Activated CD4-positive, alpha-beta T cell treated with anti-CD3 and anti-CD28 coated beads, Interleukin-2, amount 50 U/mL, for 4 hours (primary cell): ENCODE data around the gene LRP5.
"Not testable (repeated sequence)": the region's sequence is repeated elsewhere in the genome, so short reads cannot be mapped to it uniquely, and the experiment has no call there.

Experiments
- DNase-seq, 2 experiments: peaks; one replicate each; pipeline ENCODE4 v3.0.0-alpha.2; 2020

Gene LRP5

DNA sequence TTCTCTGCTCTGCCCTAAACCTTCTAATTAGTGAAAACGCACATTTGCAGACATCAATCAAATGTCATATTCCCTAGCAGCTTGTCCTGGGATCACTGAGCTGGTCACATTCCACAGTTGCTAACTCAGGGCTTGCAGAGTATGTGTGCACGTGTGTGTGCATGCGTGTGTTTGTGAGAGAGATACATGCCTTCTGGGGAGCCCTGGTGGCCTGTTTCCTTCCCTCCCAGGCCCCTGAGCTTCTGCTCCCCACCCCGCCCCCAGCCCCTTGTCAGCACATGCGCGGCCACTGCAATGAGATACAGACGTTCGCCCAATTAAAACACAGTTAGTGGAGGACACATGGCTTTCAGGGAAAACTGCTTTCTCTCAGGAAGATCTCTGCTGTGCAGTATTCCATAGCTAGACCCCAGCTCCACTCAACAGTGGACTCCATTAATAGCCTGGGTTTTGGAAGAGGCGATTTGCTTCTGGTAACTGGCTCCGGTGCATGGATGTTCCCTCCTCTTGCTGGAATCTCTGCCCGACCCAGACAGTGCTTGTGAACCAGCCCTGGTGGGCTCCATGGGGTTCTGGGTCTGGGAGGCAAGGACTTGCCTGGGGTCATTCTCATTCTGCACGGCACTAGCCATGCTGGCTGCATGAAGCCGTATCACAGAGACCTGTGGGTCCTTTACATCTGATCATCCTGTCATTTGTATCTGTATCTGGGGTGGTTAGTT is 17.7 kb downstream of the LRP5 start:
- no peak for DNase-seq

DNA sequence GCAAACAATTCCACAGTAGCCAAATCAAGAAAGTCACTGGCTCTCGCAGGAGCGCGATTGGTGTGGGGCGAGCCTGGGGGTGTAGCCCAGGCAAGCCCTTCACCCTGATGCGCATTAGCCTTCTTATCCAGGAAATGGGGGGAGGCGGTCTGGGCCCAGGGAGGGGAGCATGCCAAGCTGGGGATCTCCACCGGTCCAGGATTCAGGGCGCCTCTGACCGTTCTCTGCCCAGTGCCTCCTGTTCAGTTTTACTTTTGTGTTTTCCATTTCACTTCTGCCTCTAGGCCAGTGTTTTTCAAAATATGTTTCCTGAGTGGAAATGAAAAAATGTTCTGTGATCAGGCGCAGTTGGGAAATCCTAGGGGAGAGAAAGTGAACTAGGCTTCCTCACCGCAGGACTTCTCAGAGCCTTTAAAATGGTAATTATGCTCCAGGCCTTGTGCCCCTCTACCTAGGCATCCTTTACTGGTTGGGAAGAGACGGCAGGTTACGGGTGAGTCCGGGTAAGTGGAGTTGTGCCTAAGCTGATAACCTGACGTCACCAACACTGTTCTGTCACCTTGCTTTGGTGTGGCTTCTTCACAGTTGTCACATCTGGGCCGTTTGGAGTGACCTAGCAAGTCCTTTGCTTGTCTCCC is 18.4 kb downstream of the LRP5 start:
- DNase-seq, result no peak

DNA sequence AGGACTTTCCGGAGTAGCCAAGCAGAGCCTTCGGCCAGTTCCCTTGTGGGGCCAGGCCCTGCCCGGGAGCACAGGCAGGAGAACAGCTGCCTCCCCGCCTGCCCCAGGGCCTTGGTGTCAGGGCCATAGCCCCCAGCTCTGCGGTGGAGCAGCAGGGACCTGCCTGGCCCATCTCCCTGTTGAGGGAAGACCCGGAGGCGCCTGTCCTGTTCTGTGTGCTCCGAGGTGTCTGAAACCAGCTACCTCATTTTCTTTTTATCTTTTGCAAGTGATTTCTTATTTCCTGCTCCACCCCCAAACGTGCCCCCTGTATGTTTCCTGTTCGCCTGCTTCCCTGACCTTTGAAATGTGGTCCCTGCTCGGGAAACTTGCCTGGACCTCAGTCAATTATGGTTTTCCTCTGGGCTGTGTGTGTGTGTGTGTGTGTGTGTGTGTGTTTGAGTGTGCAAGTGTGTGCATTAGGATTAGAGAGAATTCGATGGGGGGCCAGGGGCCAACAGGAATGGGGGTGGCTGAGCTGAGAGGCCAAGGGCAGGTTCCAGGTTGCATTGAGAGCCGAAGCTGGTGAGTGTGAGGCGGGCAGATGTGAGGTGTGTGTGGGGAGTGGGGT is 19.1 kb downstream of the LRP5 start:
- no peak for DNase-seq

DNA sequence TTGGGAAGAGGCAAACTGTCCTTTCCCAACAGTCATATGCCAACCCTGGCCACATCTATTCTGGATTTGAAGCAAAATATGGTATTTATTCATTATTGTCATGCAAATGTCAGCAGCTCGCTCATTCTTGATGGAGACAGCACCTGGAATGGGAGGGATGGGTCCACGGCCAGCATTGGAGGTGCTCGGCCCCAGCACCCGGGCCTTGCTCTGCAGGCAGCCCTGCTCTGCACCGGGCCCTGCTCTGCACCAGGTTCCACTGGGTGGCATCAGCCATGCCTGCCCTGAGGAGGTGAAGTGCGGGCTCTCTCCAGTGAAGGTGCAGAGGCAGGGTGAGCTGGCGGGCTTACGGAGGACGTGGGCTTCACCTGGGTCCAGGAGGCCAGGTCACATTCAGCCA is 19.8 kb downstream of the LRP5 start:
- DNase-seq, result no peak

DNA sequence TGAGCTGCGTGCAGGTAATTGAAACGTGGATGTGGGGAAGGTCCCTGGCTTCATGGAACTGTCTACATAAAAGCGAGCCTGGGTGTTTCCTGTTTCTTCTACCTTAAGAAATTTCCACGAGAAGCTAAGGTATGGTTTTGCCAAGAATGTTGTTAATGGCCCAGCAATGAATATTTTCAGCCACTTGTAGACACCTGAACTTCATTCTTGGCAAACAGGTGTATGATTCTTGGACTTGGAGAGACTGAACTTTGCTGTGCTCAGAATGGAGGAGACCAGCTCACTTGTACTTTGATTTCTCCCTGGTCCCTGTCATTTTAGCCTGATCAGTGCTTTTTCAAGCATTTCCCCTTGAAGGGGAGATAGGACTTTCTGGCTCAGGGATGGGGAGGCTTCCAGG is 20.8 kb downstream of the LRP5 start:
- no peak for DNase-seq

DNA sequence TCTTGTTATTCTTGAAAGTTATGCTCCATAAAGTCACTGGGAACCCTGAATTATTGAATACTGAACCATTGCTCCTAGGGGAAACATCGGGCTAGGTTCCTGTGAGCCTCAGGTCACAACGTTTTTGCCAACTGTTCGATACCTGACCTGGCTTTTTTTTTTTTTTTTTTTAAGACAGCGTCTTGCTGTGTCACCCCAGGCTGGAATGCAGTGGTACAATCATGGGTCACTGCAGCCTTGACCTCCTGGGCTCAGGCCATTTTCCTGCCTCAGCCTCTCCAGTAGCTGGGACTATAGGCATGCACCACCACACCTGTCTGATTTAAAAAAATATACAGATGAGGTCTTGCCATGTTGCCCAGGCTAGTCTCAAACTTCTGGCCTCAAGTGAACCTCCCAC is 22.5 kb downstream of the LRP5 start:
- DNase-seq, result no peak

DNA sequence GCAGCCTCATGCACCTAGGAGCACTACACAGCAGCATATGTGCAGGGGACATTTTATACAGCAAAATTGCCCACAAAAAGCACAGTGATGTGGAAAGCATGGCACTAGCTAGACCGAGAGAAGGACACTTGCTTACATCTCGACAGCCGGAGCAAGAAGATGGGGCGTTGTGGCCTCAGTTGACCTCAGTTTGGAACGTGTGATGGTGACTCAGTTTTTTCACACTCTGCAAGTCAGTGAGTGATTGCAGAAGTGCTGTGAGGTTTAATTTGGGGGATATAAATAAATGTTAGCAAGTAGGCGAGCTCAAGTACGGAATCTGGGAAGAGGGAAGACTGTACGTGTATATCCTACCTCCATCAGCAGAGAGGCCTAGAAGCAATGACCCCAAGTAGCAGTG is 23.3 kb downstream of the LRP5 start:
- DNase-seq, result no peak

DNA sequence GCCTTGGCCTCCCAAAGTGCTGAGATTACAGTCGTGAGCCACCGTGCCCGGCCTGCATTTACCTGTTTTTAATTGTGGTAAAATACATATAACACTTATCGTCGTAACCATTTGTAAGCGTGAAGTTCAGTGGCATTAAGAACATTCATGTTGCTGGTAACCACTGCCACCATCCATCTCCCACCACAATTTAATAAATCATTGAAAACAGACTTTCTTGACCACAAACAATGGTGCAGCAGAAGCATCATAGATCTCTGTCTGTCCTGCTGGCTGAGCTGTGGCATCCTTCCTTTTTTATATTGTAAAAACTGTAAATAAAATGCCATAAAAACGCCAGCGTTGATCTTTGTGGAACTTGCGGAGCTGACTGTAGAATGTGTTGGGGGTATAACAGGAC is 24.3 kb downstream of the LRP5 start:
- DNase-seq, result no peak

DNA sequence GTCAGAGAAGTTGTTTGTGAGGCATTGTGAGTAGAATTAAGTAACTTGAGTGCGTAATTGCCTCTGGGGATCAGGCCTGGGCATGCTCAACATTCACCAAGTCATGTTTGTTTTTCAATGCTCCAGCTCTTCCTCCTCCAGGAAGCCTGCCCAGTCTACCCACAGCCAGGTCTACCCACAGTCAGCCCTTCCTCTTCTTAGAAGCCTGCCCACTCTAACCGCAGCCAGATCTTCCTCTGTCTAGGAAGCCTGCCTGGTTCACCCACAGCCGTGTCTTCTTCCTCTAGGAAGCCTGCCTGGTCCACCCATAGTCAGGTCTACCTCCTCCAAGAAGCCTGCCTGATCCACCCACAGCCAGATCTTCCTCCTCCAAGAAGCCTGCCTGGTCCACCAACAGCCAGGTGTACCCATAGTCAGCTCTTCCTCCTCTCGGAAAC is 25.0 kb downstream of the LRP5 start:
- DNase-seq, result no peak

DNA sequence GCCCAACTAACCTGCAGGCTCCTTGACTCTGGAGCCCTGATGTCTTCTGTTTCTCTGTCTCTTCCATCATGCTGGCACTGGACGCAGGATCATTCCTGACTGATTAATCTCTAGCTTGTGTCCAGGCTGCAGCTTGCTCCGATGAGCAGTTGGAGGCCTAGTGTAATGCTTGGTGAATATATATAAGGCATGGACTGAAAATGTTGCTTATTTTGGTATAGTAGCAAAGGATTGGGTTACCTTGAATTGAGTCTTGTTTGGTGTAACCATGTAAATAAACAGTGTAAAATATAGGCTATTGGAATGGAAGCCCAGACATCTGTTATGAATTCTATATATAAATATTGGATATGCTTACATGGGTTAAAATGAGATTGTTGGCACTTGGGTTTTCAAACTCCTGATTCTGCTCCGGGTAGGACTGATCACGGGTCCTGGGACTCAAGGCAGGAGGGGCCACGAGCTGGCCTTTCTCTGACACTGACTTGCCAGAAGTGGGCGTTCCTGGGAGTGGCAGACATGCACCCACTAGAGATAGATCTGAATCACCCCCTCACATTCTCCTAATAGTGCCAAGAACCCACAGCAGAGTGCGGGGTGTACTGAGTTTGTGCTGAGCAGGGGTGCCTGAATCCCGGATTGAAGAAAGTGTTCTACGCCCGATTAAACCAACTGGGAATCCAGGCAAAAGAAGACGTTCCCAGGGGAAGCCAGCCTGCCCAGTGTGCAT is 25.8 kb downstream of the LRP5 start:
- DNase-seq, result no peak

DNA sequence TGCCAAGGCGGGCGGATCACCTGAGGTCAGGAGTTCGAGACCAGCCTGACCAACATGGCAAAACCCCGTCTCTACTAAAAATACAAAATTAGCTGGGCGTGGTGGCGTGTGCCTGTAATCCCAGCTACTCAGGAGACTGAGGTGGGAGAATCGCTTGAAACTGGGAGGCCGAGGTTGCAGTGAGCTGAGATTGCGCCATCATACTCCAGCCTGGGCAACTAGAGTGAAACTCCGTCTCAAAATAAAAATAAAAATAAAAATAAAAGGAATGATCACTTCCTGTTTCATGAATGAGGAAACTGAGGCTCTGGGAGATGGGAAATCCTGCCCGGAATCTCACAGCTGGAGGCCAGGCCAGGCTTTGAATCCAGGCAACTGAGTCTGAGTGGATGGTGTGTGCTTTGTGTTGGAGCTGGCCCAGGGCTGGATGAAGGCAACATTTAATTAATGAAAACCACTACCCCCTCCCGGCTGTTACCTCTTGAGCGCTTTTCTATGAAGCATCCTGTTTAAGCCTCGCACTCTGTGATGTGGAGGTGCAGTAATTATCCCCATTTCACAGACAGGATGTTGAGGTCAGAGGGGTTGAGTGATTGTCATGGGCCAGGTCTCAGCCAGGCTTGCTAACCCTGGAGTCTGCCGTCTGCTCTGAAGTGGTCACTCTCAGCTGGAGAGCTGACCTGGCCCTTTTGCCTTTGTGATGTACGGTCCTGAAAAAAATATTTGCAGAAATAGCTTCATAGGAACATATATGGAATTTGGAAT is 27.8 kb downstream of the LRP5 start:
- DNase-seq, result no peak

DNA sequence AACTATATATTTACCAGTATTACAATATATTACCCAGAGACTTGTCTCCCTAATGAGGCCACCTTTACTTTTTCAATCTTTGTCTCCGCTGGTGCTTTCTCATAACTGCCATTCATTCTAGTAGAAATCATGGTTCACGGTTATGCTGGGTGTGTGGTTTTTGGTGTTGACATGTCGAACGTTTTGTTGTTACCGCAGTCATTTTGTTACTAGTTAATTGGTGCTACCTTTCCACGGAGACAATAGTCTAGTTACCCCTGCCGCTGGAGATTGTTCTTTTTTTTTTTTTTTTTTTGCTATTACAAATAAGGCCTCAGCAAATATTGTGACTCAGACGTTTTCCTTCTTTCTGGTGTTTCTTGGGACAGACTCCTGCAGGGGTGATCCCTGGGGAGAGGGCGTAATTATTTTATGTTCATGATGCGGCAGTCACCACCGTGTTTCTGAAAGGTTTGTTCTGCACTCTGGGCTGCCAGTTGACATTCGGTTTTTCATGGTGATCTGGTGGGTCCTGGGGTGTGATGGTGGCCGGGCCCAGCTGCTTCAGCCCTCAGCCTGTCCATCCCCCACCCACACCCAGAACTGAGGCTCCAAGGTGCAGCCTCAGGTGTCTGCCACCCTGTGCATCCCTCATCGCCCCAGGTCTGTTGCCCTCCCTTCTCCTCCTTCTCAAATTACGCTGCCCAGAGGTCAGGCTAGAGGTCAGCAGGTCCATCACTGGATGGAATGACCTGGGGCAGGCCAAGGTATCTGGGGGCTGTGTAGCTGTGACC is 28.6 kb downstream of the LRP5 start:
- DNase-seq, result no peak

DNA sequence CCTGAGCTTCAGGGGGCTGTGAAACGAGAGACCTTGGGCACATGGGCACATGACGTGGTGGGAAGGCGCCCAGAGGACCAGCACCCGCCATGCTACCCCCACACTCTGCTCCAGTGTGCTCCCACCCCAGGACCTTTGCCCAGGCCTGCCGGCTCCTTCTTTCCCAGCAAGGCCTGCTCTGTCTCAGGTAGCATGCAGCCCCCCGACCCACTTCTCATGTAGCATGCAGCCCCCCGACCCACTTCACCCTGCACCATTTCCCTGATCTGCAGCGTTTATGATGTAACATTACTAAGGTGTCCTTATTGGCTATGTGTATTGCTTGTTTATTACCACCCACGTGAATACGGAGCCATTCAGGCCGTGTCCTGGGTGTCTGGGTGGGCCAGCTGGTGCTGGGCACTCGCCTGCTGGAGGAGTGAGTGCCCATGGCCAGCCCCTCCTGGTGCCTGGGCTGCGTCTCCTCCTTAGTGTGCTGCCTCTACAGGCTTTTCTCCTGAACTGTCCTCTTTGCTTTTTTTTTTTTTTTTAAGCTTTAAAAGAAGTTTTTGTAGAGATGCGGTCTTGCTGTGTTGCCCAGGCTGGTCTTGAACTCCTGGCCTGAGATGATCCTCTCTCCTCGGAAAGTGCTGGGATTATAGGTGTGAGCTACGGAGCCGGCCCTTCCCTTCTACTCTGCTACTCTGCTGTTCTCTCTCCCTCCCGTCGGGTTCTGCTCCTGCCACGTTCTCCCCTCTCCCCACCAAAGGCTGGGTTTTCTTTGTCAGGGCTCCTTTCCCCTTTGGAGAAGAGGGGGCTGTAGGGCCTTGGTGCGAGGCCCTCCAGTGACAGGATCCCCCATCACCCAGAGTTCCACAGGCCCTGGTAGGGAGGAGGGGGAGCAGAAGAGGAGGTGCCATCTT is 29.4 kb downstream of the LRP5 start:
- DNase-seq, result no peak

DNA sequence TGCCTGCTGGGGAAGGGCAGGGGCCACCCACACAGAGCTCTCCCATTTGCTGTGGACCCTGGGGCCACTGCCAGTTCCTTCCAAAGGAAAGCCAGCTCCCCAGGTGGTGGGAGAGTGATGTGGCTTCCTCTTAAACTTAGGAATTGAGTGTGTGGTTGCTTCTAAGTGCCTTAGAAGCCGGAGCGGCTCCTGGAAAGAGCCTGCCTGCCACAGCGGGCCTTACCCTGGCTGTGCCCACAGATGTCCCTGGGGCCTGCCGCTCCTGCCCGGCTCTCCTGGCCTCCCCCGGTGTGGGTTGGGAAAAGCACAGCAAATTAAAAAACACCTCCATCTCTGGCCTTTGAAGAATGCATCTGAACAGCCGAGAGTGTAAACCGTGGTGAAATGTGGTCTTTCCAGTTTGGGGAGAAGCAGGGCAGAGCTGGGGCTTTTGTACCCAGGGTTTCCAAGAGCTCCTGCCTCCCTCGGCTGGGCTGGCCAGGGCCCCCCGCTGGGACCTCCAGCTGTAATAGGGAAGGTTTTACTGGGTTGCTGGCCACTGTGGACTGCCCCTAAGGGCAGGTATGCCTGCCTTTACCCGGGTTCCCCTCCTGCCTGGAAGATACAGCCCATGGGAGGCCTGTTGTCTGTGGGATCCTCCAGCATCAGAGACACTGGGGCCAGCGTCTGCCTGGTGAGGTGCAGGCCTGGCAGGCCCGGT is 30.2 kb downstream of the LRP5 start:
- DNase-seq, result no peak

DNA sequence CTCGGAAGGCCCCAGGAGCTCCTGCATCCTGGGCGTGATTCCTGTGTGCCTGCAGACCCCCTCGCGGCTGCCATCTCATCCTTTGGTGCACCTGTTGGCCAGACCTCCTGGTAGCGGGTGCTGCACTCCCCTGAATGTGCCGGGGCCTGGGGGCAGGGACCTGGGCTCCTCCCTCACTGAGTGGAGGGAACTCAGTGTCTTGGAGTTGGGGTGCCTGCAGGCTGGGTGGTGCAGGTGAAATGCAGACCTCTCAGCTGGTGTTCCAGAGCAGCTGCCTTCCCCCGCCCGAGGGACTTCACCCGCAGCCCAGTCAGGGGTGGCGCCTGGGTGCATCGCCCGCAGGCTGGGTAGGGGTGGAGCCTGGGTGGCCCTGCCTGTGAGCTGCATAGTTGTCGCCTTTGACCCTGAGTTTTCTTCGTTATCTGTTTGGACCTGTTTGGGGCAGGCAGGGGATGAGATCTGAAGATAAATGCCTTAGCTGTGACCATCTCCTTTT is 31.4 kb downstream of the LRP5 start:
- no peak for DNase-seq

DNA sequence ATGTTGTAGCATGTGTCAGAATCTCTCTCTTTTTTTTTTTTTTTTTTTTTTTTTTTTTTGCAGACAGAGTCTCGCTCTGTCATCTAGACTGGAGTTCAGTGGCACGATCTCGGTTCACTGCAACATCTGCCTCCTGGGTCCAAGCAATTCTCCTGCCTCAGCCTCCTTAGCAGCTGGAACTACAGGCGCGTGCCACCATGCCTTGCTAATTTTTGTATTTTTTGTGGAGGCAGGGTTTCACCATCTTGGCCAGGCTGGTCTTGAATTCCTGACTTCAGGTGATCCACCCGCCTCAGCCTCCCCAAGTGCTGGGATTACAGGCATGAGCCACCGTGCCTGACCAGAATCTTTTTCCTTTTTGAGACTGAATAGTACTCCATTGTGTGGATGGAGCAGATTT is 32.4 kb downstream of the LRP5 start:
- DNase-seq, result not testable (repeated sequence)

DNA sequence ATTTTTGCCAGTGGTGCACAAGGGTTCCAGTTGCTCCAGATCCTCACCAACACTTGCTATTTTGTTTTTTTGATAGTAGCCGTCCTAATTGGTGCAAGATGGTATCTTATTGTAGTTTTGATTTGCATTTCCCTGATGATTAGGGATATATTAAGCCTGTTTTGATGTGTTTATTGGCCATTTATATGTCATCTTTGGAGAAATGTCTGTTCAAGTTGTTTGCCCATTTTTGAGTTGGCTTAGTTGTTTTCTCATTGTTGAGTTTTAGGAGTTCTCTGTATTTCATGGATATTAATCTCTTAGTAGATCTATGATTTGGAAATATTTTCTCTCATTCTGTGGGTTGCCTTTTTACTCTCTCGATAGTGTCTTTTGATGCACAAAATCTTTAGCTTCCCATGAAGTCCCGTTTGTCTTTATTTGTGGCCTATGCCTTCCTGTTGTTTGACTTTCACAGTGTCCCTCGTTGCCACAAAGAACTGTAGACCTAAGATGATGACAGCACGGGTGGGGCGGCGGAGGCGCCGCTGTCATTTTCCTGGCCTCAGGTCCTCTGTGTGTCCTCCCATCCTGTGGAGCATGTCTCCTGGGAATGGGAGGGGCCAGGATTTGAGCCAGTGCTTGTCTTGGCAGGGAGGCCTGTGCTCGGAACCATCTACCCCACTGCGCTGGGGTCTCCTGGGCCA is 33.5 kb downstream of the LRP5 start:
- no peak for DNase-seq

DNA sequence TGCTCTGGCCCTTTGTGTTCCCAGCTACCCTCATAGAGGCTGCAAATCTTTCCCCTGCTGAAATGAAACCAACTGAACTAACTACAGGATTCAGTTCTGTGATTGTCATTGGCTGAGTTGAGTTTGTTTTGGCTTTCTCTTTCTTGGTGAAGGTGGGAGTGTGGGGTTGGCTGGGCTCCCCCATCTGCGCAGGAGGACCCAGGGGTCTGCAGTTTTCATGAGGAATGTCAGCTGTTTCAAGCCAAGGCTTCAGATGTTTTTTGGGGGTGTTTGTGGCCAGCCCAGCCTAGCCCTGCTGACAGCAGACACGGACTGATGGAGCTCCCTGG is 34.0 kb downstream of the LRP5 start:
- no peak for DNase-seq

DNA sequence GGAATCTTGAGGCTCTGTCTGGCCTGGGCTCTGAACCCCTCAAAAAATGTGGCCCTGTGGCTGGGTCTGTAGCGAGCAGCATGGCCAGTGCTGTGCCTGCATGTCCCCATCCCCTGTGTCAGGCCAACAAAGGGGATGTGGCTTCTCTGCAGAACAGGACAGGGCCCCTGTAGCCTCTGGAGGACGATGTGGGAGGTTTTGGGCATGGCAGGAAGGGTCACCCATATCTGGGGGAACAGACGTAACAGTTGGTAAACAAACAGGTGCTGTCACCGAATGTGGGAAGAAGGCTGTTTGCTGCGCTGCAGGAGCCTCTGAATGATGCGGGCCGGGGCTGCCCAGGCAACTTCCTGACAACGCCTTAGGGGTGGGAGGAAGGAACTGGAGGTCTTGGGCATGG is 35.0 kb downstream of the LRP5 start:
- DNase-seq, result no peak

DNA sequence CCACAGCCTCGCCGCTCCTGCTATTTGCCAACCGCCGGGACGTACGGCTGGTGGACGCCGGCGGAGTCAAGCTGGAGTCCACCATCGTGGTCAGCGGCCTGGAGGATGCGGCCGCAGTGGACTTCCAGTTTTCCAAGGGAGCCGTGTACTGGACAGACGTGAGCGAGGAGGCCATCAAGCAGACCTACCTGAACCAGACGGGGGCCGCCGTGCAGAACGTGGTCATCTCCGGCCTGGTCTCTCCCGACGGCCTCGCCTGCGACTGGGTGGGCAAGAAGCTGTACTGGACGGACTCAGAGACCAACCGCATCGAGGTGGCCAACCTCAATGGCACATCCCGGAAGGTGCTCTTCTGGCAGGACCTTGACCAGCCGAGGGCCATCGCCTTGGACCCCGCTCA is 35.5 kb downstream of the LRP5 start:
- no peak for DNase-seq
